HL-60 (cell line): ENCODE results near the gene CENPF.
A peak's percentile ranks its signal among the peaks of the same experiment; 100 is the strongest.

Experiments used
- DNase-seq, 2 experiments: peaks; one replicate each; pipeline ENCODE4 v3.0.0-alpha.2; 2010 to 2020; ENCODE audit warnings: low read depth in 1 of 2, low spot score in 1 of 2
- H3K27ac ChIP-seq: fragments of 250-450 bp; sonication (Bioruptor Pico); replicated peaks from 2 replicates; pipeline ENCODE4 v1.5.1; 2020; ENCODE audit warnings: mild to moderate bottlenecking, moderate library complexity
- H3K27me3 ChIP-seq: fragments of 250-450 bp; sonication (Bioruptor Pico); 2 replicates; pipeline ENCODE4 v1.5.1; 2021; ENCODE audit warnings: mild to moderate bottlenecking, moderate library complexity; ENCODE audit not compliant: insufficient read depth, poor library complexity, severe bottlenecking
- H3K4me3 ChIP-seq: replicated peaks from 2 replicates; pipeline ENCODE4 v1.5.1; 2011; ENCODE audit warnings: mild to moderate bottlenecking, control low read depth, low read length; ENCODE audit not compliant: insufficient read depth
- GABPA ChIP-seq: IDR thresholded peaks from 2 replicates; pipeline ENCODE4 v1.6.1; 2012; ENCODE audit warnings: low read depth
- POLR2AphosphoS5 ChIP-seq: IDR thresholded peaks from 2 replicates; pipeline ENCODE4 v1.6.1; 2012; ENCODE audit warnings: low read depth
- SPI1 ChIP-seq: IDR thresholded peaks from 2 replicates; pipeline ENCODE4 v1.6.1; 2012; ENCODE audit warnings: low read depth, mild to moderate bottlenecking, borderline replicate concordance
- TF ChIP-seq, protein P1 (sequence below): IDR thresholded peaks from one replicate; pipeline ENCODE4 v1.5.1; 2011; ENCODE audit warnings: low read length, control low read depth, inconsistent platforms; ENCODE audit not compliant: insufficient read depth
- TF ChIP-seq, protein P2 (sequence below): IDR thresholded peaks from 2 replicates; pipeline ENCODE4 v1.6.1; 2012; ENCODE audit warnings: low read depth; ENCODE audit not compliant: insufficient replicate concordance

The CENPF gene

DNA sequence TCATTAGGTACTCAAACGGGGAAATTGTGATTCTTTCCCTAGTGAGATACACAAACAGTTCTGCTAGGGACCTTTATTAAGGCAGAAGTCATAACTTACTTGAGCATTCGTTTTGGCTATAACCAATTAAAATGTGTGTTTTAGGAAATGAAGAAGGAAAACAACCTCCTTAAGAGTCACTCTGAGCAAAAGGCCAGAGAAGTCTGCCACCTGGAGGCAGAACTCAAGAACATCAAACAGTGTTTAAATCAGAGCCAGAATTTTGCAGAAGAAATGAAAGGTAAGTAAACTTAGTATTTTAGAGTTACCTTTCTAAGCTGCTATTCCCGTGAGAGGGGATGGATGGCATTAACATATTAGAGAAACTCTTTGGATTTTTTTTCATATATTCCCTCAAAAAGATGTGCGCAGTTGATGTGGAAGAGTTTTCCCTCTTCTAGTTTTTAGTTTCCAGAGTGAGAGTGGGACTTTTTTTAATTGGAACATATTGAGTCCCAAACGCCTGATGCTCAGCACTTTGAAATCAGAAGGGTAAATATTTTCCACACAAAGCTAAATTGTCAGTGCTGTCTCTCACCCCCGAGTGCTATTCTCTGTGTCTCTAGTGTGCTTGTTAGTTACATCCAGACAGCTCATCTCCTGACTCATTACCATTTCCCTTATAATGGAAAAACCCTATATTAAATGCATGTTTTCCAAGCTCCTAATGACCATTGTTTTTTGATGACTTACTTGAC is 34.9 kb downstream of the CENPF start:
- TF ChIP-seq GABPA, result no peak
- TF ChIP-seq, protein P1, sequence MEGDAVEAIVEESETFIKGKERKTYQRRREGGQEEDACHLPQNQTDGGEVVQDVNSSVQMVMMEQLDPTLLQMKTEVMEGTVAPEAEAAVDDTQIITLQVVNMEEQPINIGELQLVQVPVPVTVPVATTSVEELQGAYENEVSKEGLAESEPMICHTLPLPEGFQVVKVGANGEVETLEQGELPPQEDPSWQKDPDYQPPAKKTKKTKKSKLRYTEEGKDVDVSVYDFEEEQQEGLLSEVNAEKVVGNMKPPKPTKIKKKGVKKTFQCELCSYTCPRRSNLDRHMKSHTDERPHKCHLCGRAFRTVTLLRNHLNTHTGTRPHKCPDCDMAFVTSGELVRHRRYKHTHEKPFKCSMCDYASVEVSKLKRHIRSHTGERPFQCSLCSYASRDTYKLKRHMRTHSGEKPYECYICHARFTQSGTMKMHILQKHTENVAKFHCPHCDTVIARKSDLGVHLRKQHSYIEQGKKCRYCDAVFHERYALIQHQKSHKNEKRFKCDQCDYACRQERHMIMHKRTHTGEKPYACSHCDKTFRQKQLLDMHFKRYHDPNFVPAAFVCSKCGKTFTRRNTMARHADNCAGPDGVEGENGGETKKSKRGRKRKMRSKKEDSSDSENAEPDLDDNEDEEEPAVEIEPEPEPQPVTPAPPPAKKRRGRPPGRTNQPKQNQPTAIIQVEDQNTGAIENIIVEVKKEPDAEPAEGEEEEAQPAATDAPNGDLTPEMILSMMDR, result peak; percentile 25
- H3K4me3 ChIP-seq, result no peak overlapping the region
- H3K27me3 ChIP-seq, result no peaks in the 10 kb centered on the region
- H3K27ac ChIP-seq, result no peak overlapping the region
- no peak for DNase-seq

DNA sequence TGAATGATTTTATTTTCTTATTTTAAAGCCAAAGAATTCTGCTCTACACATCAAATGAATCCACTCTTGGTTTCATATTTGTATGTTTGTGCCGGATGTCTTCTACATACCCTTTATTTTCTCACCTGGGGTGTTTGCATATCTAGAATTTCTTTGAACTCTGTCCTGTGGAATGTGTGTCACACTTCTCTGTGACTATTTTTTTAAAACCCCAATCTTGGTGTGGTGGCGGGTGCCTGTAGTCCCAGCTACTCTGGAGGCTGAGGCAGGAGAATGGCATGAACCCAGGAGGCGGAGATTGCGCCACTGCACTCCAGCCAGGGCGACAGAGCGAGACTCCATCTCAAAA is 35.4 kb downstream of the CENPF start:
- H3K27me3 ChIP-seq, result no peaks in the 10 kb centered on the region
- H3K4me3 ChIP-seq, result no peak overlapping the region
- H3K27ac ChIP-seq, result no peak overlapping the region
- no peak for DNase-seq
- TF ChIP-seq SPI1 (no peak), GABPA (no peak), POLR2AphosphoS5 (no peak)
- TF ChIP-seq, protein P2, sequence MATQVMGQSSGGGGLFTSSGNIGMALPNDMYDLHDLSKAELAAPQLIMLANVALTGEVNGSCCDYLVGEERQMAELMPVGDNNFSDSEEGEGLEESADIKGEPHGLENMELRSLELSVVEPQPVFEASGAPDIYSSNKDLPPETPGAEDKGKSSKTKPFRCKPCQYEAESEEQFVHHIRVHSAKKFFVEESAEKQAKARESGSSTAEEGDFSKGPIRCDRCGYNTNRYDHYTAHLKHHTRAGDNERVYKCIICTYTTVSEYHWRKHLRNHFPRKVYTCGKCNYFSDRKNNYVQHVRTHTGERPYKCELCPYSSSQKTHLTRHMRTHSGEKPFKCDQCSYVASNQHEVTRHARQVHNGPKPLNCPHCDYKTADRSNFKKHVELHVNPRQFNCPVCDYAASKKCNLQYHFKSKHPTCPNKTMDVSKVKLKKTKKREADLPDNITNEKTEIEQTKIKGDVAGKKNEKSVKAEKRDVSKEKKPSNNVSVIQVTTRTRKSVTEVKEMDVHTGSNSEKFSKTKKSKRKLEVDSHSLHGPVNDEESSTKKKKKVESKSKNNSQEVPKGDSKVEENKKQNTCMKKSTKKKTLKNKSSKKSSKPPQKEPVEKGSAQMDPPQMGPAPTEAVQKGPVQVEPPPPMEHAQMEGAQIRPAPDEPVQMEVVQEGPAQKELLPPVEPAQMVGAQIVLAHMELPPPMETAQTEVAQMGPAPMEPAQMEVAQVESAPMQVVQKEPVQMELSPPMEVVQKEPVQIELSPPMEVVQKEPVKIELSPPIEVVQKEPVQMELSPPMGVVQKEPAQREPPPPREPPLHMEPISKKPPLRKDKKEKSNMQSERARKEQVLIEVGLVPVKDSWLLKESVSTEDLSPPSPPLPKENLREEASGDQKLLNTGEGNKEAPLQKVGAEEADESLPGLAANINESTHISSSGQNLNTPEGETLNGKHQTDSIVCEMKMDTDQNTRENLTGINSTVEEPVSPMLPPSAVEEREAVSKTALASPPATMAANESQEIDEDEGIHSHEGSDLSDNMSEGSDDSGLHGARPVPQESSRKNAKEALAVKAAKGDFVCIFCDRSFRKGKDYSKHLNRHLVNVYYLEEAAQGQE, result no peak

DNA sequence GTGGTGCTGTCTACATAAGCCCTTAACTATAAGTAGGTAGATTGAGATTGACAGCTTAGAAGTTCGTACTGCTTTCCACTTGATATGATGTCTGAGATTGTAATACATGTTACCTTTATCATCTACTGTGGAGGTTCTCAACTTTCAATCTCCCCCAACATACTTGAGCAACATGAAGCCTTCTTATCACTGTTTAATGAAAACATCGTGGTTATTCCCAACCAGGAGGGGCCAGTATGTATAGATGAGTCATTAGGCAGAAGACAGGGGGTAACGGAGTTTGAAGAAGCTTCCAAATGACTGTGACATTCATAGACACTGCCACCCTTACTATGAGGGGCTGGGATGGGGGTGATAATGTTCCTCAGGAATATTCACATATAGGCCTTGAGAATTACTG is 36.0 kb downstream of the CENPF start:
- no peak overlapping the region for H3K27ac ChIP-seq
- TF ChIP-seq GABPA (no peak), SPI1 (no peak), POLR2AphosphoS5 (no peak)
- TF ChIP-seq, protein P2, result no peak
- TF ChIP-seq, protein P1, result no peak
- no peak overlapping the region for H3K4me3 ChIP-seq
- DNase-seq, result no peak
- no peaks in the 10 kb centered on the region for H3K27me3 ChIP-seq

DNA sequence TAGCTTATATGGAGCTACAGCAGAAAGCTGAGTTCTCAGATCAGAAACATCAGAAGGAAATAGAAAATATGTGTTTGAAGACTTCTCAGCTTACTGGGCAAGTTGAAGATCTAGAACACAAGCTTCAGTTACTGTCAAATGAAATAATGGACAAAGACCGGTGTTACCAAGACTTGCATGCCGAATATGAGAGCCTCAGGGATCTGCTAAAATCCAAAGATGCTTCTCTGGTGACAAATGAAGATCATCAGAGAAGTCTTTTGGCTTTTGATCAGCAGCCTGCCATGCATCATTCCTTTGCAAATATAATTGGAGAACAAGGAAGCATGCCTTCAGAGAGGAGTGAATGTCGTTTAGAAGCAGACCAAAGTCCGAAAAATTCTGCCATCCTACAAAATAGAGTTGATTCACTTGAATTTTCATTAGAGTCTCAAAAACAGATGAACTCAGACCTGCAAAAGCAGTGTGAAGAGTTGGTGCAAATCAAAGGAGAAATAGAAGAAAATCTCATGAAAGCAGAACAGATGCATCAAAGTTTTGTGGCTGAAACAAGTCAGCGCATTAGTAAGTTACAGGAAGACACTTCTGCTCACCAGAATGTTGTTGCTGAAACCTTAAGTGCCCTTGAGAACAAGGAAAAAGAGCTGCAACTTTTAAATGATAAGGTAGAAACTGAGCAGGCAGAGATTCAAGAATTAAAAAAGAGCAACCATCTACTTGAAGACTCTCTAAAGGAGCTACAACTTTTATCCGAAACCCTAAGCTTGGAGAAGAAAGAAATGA is 37.6 kb downstream of the CENPF start:
- no peak overlapping the region for H3K27ac ChIP-seq
- DNase-seq, result no peak
- TF ChIP-seq GABPA (no peak), POLR2AphosphoS5 (no peak), SPI1 (no peak)
- TF ChIP-seq, protein P2, result no peak
- TF ChIP-seq, protein P1, result no peak

More for the DNA sequence above, 37.6 kb downstream of the CENPF start:
- Histone ChIP-seq H3K4me3 (no peak overlapping the region), H3K27me3 (no peaks in the 10 kb centered on the region)
